BLaER1 (cell line): ENCODE data around the gene CACFD1.

ENCODE experiments used
- H3K27ac ChIP-seq: shearing (Covaris generic); formaldehyde crosslinking; 2 replicates; pipeline ENCODE4 v1.8.1; 2022
- H3K27me3 ChIP-seq: shearing (Covaris generic); formaldehyde crosslinking; 2 replicates; pipeline ENCODE4 v1.8.1; 2022
- H3K36me3 ChIP-seq: shearing (Covaris generic); formaldehyde crosslinking; 2 replicates; pipeline ENCODE4 v1.8.1; 2022
- H3K4me1 ChIP-seq: shearing (Covaris generic); formaldehyde crosslinking; 2 replicates; pipeline ENCODE4 v1.8.1; 2022
- H3K4me2 ChIP-seq: shearing (Covaris generic); formaldehyde crosslinking; 2 replicates; pipeline ENCODE4 v1.8.1; 2022
- H3K4me3 ChIP-seq: shearing (Covaris generic); formaldehyde crosslinking; 2 replicates; pipeline ENCODE4 v1.8.1; 2022
- H3K9ac ChIP-seq: shearing (Covaris generic); formaldehyde crosslinking; 2 replicates; pipeline ENCODE4 v1.8.1; 2022
- H3K9me3 ChIP-seq: shearing (Covaris generic); formaldehyde crosslinking; 2 replicates; pipeline ENCODE4 v1.8.1; 2022
- H4K20me1 ChIP-seq: shearing (Covaris generic); formaldehyde crosslinking; 2 replicates; pipeline ENCODE4 v1.8.1; 2022
- Cebpa-rat ChIP-seq: shearing (Covaris generic); IDR thresholded peaks from 2 replicates; pipeline ENCODE4 v1.8.1; 2022

CACFD1 gene

GRCh38 chr9:133452562-133452961 lies 7.2 kb upstream of the CACFD1 start:
- Histone ChIP-seq H3K4me2 (no peak overlapping the region), H3K36me3 (no peaks in the 10 kb centered on the region), H3K27me3 (no peaks in the 10 kb centered on the region), H4K20me1 (no peaks in the 10 kb centered on the region), H3K9me3 (no peaks in the 10 kb centered on the region), H3K9ac (no peak overlapping the region), H3K4me3 (no peak overlapping the region), H3K27ac (no peak overlapping the region), H3K4me1 (peaks cover 25% of the 10 kb centered on the region)
- no peak for TF ChIP-seq Cebpa-rat

- no peaks in the 10 kb centered on the region for H3K36me3 ChIP-seq
- H3K27me3 ChIP-seq: no peaks in the 10 kb centered on the region
- peak overlapping the region; percentile 74 for H3K4me2 ChIP-seq
Measured at GRCh38 chr9:133453651-133454050, 6.1 kb upstream of the CACFD1 start.

GRCh38 chr9:133454325-133454724 lies 5.5 kb upstream of the CACFD1 start:
- H3K9ac ChIP-seq: 0 out of 2 replicates have a peak overlapping the region, but pooled peaks have one; percentile 41
- TF ChIP-seq Cebpa-rat: no peak
- H4K20me1 ChIP-seq: no peaks in the 10 kb centered on the region
- H3K36me3 ChIP-seq: no peaks in the 10 kb centered on the region
- H3K9me3 ChIP-seq: no peaks in the 10 kb centered on the region
- peaks cover 33% of the 10 kb centered on the region for H3K4me1 ChIP-seq
- H3K4me3 ChIP-seq: no peak overlapping the region
- H3K27me3 ChIP-seq: no peaks in the 10 kb centered on the region
- peak overlapping the region; percentile 74 for H3K4me2 ChIP-seq
- peak overlapping the region; percentile 37 for H3K27ac ChIP-seq

More at GRCh38 chr9:133453651-133454050, 6.1 kb upstream of the CACFD1 start:
- Histone ChIP-seq H3K27ac (peak overlapping the region; percentile 37; the same call in 1 of the 2 replicates), H3K9ac (0 out of 2 replicates have a peak overlapping the region, but pooled peaks have one; percentile 41), H4K20me1 (no peaks in the 10 kb centered on the region), H3K9me3 (no peaks in the 10 kb centered on the region), H3K4me1 (peaks cover 26% of the 10 kb centered on the region), H3K4me3 (no peak overlapping the region)
- TF ChIP-seq Cebpa-rat: no peak

- Histone ChIP-seq H3K4me2 (peak overlapping the region; percentile 74), H3K9ac (no peak overlapping the region), H4K20me1 (no peaks in the 10 kb centered on the region), H3K4me3 (no peak overlapping the region), H3K36me3 (no peaks in the 10 kb centered on the region), H3K4me1 (peaks cover 34% of the 10 kb centered on the region), H3K27me3 (no peaks in the 10 kb centered on the region), H3K27ac (no peak overlapping the region), H3K9me3 (no peaks in the 10 kb centered on the region)
- TF ChIP-seq Cebpa-rat: no peak
Measured at GRCh38 chr9:133454943-133455673, 4.7 kb upstream of the CACFD1 start.

- H4K20me1 ChIP-seq: peaks cover 5% of the 10 kb centered on the region
- no peaks in the 10 kb centered on the region for H3K9me3 ChIP-seq
- H3K27ac ChIP-seq: no peak overlapping the region
- H3K4me2 ChIP-seq: no peak overlapping the region
- TF ChIP-seq Cebpa-rat: no peak
- H3K27me3 ChIP-seq: no peaks in the 10 kb centered on the region
- no peak overlapping the region for H3K9ac ChIP-seq
- no peaks in the 10 kb centered on the region for H3K36me3 ChIP-seq
- peaks cover 40% of the 10 kb centered on the region for H3K4me1 ChIP-seq
- no peak overlapping the region for H3K4me3 ChIP-seq
Measured at GRCh38 chr9:133455936-133456335, 3.8 kb upstream of the CACFD1 start.

GRCh38 chr9:133456409-133456808 lies 3.4 kb upstream of the CACFD1 start:
- no peaks in the 10 kb centered on the region for H3K27me3 ChIP-seq
- no peaks in the 10 kb centered on the region for H3K36me3 ChIP-seq
- H3K9me3 ChIP-seq: no peaks in the 10 kb centered on the region

GRCh38 chr9:133457233-133457632 lies 2.5 kb upstream of the CACFD1 start:
- Histone ChIP-seq H3K9me3 (no peaks in the 10 kb centered on the region), H3K4me3 (no peak overlapping the region), H3K9ac (no peak overlapping the region), H3K36me3 (no peaks in the 10 kb centered on the region), H3K27me3 (no peaks in the 10 kb centered on the region), H3K4me1 (peaks cover 46% of the 10 kb centered on the region), H3K27ac (no peak overlapping the region), H3K4me2 (no peak overlapping the region), H4K20me1 (peaks cover 18% of the 10 kb centered on the region)
- TF ChIP-seq Cebpa-rat: no peak

More at GRCh38 chr9:133456409-133456808, 3.4 kb upstream of the CACFD1 start:
- peaks cover 10% of the 10 kb centered on the region for H4K20me1 ChIP-seq
- no peak overlapping the region for H3K4me3 ChIP-seq
- peaks cover 45% of the 10 kb centered on the region for H3K4me1 ChIP-seq
- no peak overlapping the region for H3K4me2 ChIP-seq
- no peak for TF ChIP-seq Cebpa-rat
- H3K9ac ChIP-seq: no peak overlapping the region
- no peak overlapping the region for H3K27ac ChIP-seq

GRCh38 chr9:133457748-133458147 lies 2.0 kb upstream of the CACFD1 start:
- no peaks in the 10 kb centered on the region for H3K36me3 ChIP-seq
- peaks cover 49% of the 10 kb centered on the region for H3K4me1 ChIP-seq
- H3K4me2 ChIP-seq: no peak overlapping the region
- no peak for TF ChIP-seq Cebpa-rat
- no peak overlapping the region for H3K4me3 ChIP-seq
- H4K20me1 ChIP-seq: peaks cover 23% of the 10 kb centered on the region
- no peaks in the 10 kb centered on the region for H3K27me3 ChIP-seq
- H3K9me3 ChIP-seq: no peaks in the 10 kb centered on the region
- no peak overlapping the region for H3K9ac ChIP-seq
- no peak overlapping the region for H3K27ac ChIP-seq

GRCh38 chr9:133458643-133459312 lies 1.0 kb upstream of the CACFD1 start:
- Histone ChIP-seq H3K4me2 (peak overlapping the region; percentile 90), H3K9me3 (no peaks in the 10 kb centered on the region), H3K36me3 (peaks cover 6% of the 10 kb centered on the region; the same call in 1 of the 2 replicates), H4K20me1 (peaks cover 33% of the 10 kb centered on the region), H3K27ac (no peak overlapping the region), H3K27me3 (no peaks in the 10 kb centered on the region), H3K4me3 (peak overlapping the region; percentile 80), H3K9ac (no peak overlapping the region), H3K4me1 (peaks cover 55% of the 10 kb centered on the region)
- TF ChIP-seq Cebpa-rat: no peak
